Renal cortical epithelial cell (primary cell): Measurements from ENCODE around the gene MRGPRX3. TPM values are rescaled to one million over a fixed set of nuclear protein-coding genes. Genes with fewer than 3 reads are reported as not detected.
"Not testable (repeated sequence)": the region's sequence is repeated elsewhere in the genome, so short reads cannot be mapped to it uniquely, and the experiment has no call there.

Experiments
- DNase-seq: peaks from one replicate; pipeline ENCODE4 v3.0.0-alpha.2; 2011; ENCODE audit warnings: low read depth
- total RNA-seq: library from RNA; depleted of rRNA; stranded (reverse); fragments of >200 nt; gene quantifications from 2 replicates; pipeline ENCODE4 v1.2.3, GENCODE V29; 2014

The MRGPRX3 gene
- total RNA-seq = not detected in 2 replicates

DNA sequence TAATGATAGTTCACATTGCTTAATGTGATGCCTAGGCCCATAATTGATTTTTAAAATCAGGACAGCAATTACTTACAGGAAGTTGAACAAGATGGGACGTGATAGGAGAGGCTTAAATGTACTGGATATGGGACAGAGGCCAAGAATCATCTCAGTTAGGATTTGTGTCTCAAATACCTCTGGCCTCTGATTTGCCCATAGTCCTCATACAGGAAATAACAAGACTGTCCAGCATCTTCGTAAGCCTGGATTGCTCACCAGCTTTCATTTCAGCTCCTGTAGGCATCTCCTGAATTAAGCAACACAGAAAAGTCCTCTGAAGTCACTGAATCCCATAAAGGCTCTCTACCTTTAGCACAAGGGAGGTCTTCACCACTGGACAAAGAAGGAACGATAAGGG, at the start of gene MRGPRX3:
Gene MRGPRX3 (plus strand): TSS at position 231 of the 400 bp plus-strand sequence. CDS start 4,632 bp downstream, outside the sequence.
- DNase-seq = no peak

GRCh38 chr11:18088366-18088765, 44.0 kb upstream of the MRGPRX3 start:
- DNase-seq = no peak

- DNase-seq = no peak
These were observed 43.4 kb upstream of the MRGPRX3 start for GRCh38 chr11:18088966-18089365.

DNA sequence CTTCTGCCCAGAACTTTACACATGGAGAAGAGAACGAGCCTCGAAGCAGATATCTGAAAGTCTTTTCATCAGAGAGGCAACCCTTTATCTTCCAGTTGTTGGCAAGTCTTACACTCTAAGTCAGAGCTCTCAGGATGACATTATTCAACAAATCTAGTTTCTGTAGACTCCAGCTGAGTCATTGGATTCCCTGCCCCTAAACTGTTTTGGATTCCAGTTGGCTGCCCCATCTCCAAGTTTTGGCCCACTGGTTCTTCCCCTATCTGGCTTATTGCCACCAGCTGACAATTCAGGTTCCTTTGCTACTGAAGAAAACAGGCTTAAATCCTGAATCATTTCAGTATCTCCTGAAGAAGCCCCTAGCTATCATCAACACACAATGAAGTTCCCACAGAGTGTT, 40.6 kb upstream of the MRGPRX3 start:
- no peak for DNase-seq

- no peak for DNase-seq
These were observed 38.4 kb upstream of the MRGPRX3 start for GRCh38 chr11:18093959-18094358.

DNA sequence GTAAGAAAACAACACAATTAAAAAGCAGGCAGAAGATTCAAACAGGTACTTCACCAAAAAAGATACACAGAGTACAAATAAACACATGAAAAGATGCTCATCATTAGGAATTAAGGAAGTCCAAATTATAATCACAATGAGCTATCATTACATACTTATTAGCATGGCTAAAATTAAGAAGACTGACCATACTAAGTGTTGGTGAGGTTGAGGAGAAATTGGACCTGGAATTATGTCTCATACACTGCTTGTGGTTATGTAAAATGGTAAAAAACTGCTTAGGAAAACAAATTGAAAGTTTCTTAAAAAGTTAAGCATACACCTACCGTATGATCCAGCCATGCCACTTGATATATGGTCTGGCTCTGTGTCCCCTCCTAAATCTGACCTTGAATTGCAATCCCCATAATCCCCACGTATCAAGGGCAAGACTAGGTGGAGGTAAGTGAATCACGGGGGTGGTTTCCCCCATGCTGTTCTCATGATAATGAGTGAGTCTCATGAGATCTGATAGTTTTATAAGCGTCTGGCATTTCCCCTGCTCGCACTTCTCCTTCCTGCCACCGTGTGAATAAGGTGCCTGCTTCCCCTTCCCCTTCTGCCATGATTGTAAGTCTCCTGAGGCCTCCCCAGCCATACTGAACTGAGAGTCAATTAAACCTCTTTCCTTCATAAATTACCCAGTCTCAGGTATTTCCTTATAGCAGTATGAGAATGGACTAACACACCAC, 31.3 kb upstream of the MRGPRX3 start:
- DNase-seq = no peak

DNA sequence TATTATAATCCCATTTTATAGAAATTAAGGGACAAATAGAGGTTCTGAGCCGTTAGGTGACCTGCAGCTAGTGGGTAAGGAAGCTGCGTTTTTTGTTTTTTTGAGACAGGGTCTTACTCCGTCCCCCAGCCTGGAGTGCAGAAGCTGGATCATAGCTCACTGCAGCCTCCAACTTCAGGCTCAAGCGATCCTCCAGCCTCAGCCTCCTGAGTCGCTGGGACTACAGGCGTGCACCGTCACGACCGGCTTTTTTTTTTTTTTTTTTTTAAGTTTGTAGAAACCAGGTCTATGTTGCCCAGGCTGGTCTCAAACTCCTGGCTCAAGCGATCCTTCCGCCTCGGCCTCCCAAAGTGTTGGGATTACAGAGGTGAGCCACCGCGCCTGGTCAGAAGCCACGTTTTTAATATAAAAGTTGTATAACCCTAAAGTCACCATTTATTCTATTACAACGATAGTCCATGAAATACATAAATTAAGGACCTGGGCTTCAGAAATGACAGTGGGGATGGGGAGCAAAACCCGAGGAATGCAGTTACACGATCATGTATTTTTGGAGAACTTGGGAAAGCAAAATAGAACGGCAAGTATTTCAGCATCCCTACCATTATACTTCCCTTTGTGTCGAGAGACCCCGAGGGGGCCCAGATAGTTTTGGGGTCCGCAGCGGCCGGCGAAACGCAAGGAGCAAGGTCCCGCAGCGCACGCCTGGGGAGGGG, 27.1 kb upstream of the MRGPRX3 start:
- no peak for DNase-seq

DNA sequence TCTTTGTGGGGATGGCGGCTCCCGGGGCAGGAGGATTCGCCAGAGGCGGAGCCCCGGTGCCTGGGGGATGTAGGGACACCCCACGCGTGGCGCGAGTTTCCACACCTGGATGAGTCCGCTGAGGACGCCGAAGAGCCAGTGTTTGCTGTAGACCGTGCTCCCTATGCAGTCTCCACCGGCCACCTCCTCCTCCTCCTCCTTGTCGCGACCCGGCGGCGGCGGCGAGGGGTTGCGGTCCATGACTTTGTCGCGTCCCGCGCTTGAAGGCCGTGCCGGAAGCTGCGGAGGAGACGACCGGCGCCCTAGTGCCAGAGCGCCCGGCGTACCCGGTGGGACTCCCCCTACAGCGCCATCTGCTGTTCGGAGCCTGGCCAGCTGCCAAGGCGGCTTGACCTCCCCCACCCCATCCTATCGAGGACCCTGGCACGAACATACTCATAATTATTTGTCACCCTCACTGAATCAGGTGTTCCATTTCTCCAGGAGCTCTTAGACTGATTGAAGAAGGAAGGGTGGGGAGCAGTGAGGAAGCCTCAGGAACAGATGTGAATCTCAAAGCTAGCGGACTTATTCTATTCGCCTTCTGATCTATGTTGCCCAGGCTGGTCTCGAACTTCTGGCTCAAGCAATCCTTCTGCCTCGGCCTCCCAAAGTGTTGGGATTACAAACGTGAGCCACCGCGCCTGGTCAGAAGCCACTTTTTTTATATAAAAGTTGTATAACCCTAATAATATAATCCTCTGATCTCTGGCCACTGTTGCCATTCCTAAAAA, 26.4 kb upstream of the MRGPRX3 start, which contains the start of gene SAAL1:
Gene SAAL1 (minus strand): TSS at position 281 of the 773 bp plus-strand sequence. CDS start 41 bp downstream, at position 240.
- DNase-seq = peak; percentile 42

- DNase-seq = no peak
These were observed 25.7 kb upstream of the MRGPRX3 start for GRCh38 chr11:18106688-18107087.

GRCh38 chr11:18108254-18108653, 24.1 kb upstream of the MRGPRX3 start:
- no peak for DNase-seq

GRCh38 chr11:18111005-18111404, 21.4 kb upstream of the MRGPRX3 start:
- DNase-seq = no peak

GRCh38 chr11:18115360-18116127, 16.8 kb upstream of the MRGPRX3 start:
- DNase-seq = peak; percentile 45

- not testable (repeated sequence) for DNase-seq
These were observed 11.0 kb upstream of the MRGPRX3 start for GRCh38 chr11:18121331-18121828.

- not testable (repeated sequence) for DNase-seq
These were observed 1.3 kb upstream of the MRGPRX3 start for GRCh38 chr11:18131115-18131514.

DNA sequence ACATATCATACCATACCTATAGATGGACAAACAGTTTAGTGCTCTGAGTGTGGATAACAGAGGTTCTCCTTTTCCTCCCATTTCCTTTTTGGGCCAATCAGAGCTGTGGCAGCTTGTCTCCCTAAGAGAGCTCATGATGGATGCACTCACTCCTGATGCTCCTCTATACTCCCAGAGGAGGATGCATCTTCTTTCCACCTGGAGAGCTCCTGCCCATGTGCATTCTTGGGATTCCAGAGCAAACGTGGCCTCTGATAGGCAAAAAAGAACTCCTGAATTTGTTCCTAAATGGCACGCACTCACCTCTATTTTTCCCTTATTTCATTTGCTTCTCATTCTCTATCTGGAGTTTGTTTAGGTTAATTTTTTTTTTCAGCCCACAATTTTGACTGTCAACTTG, 2.9 kb downstream of the MRGPRX3 start:
- DNase-seq = no peak

DNA sequence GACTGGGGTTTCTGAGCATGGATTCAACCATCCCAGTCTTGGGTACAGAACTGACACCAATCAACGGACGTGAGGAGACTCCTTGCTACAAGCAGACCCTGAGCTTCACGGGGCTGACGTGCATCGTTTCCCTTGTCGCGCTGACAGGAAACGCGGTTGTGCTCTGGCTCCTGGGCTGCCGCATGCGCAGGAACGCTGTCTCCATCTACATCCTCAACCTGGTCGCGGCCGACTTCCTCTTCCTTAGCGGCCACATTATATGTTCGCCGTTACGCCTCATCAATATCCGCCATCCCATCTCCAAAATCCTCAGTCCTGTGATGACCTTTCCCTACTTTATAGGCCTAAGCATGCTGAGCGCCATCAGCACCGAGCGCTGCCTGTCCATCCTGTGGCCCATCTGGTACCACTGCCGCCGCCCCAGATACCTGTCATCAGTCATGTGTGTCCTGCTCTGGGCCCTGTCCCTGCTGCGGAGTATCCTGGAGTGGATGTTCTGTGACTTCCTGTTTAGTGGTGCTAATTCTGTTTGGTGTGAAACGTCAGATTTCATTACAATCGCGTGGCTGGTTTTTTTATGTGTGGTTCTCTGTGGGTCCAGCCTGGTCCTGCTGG, 4.9 kb downstream of the MRGPRX3 start:
- no peak for DNase-seq

DNA sequence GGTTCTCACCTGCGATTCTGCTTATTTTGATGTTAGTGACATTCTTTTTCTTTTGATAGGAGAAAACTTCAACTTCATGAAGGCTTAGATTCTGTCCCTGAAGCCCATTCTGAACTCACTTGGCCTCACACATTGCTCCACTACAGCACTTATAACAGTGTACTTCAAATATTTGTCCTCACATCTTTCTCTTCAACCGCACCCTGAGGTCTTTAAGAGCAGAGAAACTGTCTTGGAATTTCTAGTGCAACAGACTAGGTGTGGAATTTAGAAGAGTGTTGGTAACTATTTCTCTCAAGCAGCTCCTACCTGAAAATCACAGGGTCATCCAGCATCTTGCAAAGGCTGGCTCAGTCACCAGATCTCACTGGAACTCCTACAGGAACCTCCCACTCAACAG, 7.8 kb downstream of the MRGPRX3 start:
- DNase-seq = no peak

DNA sequence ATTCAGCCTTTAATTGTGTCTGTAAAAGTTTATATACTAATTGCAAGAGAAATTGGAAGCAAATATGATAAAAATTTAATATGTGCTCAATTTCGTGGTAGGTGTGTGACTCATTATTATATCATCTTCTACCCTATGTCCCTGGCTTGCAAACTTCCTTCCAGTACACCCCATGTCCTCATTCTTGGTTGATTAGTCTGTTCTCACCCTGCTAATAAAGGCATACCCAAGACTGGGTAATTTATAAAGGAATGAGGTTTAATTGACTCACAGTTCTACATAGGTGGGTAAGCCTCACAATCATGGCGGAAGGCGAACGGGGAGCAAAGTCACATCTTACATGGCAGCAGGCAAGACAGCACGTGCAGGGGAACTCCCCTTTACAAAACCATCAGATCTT, 11.9 kb downstream of the MRGPRX3 start:
- DNase-seq = peak; percentile 54

- DNase-seq = no peak
These were observed 12.7 kb downstream of the MRGPRX3 start for GRCh38 chr11:18145025-18145424.

DNA sequence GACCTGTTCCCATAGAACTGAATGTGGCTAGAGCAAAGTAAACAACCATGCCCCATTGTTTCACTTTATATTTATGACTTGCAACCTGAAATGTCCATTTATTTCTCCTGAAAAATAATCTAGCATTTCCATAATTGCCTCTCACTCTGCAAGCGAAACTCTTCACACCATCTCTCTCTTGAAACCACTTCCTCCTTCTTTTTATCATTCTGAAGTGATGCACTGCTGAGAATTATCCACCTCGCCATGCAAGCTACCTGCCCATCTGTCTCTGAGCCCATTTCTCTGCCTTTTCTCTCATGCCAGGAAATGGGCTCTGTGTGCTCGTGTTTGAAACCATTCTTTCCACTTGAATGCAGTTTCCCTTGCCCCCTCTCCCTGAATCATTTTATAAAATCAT, 13.5 kb downstream of the MRGPRX3 start:
- no peak for DNase-seq

DNA sequence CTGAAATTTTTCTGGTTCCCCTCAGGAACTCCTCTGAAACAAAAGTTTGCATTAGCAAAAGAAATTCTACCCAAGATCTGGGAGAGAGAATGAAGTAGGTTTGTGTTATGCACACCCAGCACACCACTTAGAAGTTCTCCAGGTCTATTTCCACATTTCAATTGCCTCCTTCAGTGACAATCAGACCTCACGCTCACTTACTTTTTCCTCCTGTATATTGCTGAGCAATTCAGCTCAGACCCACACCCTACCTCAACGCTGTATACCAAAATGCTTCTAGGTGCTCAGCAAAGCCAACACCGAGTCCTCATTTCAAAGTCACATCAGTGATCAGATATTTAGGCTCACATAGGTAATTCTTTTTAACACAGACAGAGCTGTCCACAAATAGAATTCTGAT, 19.2 kb downstream of the MRGPRX3 start:
- no peak for DNase-seq
